Femur (tissue), 1 donor: ENCODE data around the gene CLIP3.

Experiments
- DNase-seq: peaks from one replicate; pipeline ENCODE4 v3.0.0-alpha.2; 2017

The CLIP3 gene

GRCh38 chr19:35975608-35976214 is 57.0 kb downstream of the CLIP3 start:
- DNase-seq, result no peak

DNA sequence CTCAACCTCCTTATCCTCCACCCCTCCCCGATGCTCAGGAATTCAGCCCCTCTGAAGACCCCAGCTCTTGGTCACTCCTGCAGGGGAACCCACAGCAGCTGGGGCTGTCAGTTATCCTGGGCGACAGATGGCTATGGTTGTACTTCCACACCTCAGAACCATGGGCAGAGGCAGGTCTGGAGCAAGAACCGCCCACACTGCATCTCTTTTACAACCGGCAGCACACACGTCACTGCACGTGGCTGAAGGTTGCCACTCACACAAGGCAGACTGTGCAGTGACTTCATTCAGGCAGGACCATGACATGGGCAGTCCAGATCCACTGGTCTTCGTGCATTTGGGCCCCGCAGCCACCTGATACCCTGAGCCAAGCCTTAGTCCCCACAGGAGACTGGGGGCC is 59.2 kb downstream of the CLIP3 start:
- no peak for DNase-seq

DNA sequence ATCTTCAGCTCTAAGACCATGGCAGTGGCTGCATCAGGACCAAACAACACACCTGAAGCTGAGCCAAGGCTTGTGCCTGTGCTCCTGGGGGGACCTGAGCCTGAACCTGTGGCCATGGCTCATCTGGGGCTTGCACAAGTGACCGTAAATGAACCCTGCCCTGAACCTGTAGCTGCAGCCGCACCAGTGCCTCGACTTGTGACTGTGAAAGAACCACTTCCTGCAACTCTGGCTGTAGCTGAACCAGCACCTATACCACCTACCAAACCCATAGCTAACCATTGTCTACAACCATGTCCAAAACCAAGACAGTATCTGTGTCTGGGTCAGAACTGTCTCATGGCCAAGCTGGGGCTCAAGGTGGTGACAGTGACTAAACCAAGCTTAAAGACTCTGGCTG is 65.9 kb downstream of the CLIP3 start:
- no peak for DNase-seq
